Esophagus mucosa (tissue), 1 donor: ENCODE data around the gene KNOP1. TPM values are rescaled to one million over a fixed set of nuclear protein-coding genes. Genes with fewer than 3 reads are reported as not detected.
"Not testable (repeated sequence)": the region's sequence is repeated elsewhere in the genome, so short reads cannot be mapped to it uniquely, and the experiment has no call there.

ENCODE experiments used
- ATAC-seq: fragments of 200-7000 bp; cut with Tn5 transposase; one replicate; pipeline ENCODE4 v1.9.1; 2020
- total RNA-seq: library from RNA; stranded (reverse); gene quantifications from one replicate; pipeline ENCODE4 v1.2.4, GENCODE V29; 2023
- donor health status: DM: yes; HTN: yes; CAD: no.

The KNOP1 gene
- total RNA-seq, 1 donor from 2014 or later: 15.5 TPM

- ATAC-seq: no peak
These were observed 37.1 kb downstream of the KNOP1 start for GRCh38 chr16:19680881-19681340.

DNA sequence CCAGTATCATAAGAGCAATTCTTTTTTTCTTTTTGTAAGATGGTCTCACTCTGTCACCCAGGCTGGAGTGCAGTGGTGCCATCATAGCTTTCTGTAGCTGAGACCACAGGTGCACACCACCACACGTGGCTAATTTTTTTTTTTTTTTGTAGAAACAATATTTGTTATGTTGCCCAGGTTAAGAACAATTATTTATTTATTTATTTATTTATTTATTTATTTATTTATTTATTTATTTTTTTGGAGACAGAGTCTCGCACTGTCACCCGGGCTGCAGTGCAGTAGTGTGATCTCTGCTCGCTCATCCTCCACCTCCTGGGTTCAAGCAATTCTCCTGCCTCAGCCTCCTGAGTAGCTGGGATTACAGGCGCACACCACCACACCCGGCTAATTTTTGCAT is 38.7 kb downstream of the KNOP1 start:
- not testable (repeated sequence) for ATAC-seq

- no peak for ATAC-seq
These were observed 39.2 kb downstream of the KNOP1 start for GRCh38 chr16:19678804-19679203.

DNA sequence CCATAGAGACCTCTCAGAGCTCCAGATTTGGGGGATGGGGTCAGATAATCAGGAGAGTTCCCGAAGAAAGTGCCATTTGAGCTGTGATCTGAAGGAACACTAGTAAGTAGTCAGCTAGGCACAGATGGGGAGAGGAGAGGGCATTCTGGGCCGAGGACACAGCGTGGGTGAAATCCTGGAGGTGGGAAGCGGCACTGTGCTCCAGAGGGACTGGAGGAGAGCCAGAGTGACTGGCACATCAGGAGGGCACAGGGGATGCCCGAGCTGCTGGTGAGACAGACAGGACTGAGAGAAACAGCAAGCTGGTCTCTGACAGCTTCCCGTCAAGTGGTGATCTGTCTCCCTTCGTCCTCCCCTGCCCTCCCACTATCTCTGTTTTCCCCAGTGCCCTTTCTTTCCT is 40.6 kb downstream of the KNOP1 start:
- no peak for ATAC-seq

GRCh38 chr16:19674485-19674884 is 43.5 kb downstream of the KNOP1 start:
- no peak for ATAC-seq

DNA sequence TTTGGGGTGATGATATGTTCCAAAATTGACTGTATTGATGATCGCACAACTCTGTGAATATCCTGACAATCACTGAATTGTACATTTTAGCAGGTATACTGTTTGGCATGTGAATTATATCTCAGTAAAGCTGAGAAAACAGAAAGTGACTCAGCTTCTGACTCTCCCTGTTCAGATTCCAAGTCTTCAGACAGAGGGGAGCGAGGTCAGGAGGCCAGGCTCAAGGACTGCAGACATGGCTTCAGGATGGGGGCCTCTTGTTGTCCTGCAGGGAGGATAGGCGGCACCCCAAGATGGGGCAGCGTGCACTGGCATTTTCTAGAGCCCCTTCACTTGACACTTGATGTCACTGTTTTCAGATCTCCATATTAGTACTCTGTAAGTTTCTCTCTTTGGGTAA is 45.6 kb downstream of the KNOP1 start:
- ATAC-seq: no peak

DNA sequence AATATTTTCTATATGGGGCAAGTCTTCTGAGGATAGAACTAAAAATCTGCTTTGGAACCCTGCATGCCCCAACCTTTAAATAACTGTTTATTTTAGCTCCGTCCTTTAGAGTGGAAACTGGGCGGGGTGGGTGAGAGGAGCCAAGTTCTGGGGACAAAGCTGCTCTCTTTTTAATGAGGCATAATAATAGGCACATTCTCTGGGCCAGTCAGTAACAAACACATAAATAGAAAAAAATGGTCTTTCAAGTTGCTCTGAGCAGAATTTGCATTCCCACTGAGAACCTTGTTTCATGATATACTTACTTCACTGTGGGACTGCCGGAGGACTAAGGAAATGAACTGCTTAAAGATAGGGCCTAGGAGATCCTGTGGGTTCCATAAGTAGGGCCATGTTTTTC is 51.5 kb downstream of the KNOP1 start:
- no peak for ATAC-seq

DNA sequence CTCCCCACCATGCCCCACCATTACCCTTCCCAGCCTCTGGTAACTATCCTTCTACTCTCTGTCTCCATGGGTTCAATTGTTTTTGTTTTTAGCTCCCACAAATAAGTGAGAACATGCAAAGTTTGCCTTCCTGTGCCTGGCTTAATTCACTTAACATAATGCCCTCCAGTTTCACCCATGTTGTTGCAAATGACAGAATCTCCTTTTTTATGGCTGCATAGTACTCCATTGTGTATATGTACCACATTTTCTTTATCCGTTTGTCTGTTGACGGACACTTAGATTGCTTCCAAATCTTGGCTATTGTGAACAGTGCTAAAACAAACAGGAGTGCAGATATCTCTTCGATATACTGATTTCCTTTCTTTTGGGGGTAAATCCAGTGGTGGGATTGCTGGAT is 52.7 kb downstream of the KNOP1 start:
- ATAC-seq: not testable (repeated sequence)

DNA sequence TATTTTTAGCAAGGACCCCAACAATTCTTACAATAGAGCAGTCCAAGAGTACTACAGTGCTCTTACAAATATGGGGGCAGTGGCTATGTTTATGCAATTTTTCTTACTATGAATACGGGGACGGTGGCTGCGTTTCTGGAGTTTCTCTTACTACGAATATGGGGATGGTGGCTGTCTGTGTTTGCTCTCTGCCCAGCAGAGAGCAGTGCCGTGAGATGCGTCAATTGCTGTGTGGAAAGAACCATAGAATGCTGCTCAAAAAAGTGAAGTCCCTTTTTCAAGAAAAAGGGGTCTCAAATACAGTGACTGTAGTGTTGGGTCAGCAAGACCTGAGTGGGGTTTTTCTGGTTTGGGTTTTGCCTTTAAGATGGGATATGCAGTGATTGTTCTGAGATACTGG is 53.9 kb downstream of the KNOP1 start:
- ATAC-seq: no peak

DNA sequence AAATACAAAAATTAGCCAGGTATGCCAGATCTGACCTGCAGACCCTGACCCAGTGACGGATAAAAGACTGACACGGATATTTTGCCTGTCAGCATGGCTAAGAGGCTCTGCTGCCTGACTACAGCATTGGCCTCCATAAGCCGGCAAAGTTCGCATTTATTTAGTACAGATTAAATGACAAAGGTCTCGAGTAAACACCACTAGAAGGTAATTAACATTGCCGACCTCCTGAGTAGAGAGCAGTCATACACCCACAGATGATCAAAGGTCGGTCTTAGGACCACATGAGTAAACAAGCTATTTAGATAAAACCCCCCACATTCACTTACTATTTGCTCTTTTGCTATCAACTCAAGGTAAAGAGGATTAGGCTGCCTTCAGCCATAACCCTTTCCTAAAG is 55.7 kb downstream of the KNOP1 start:
- ATAC-seq: no peak

DNA sequence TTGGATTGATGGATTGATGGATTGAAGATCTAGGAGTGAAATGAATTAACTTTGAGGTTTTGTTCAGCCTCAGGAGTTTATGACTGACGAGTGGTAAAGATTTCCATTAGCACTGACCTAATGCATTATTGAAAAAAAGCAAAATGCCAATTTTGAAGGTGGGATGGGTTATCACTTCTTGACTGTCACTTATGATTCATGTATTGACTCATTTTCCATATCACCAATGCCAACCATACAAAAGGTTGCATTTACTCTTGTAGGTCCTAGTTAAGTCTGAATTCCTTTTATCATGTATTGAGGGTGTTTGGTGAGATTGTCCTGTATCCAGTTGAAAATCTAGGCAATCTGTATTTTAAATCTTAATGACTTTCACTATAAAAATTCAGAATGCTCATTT is 57.6 kb downstream of the KNOP1 start:
- no peak for ATAC-seq

DNA sequence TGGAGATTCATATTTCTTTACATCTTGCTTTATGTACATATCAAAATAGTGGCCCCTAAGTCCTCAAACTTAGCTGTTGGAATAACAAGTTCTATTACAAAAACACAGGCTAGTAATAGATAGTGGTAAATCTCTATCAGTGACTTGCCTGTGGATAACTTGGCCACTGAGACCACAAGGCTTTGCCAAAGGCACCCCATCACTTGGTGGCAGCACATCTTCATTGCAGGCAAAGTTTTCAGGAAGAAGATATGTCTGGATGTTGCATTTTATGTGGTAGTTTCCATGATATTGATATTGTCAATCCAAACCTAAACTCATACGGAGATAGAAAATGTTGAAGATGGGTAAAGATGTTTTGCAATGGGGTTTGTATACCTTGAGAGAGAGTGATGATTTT is 58.5 kb downstream of the KNOP1 start:
- no peak for ATAC-seq

- no peak for ATAC-seq
These were observed 60.2 kb downstream of the KNOP1 start for GRCh38 chr16:19657831-19658230.

DNA sequence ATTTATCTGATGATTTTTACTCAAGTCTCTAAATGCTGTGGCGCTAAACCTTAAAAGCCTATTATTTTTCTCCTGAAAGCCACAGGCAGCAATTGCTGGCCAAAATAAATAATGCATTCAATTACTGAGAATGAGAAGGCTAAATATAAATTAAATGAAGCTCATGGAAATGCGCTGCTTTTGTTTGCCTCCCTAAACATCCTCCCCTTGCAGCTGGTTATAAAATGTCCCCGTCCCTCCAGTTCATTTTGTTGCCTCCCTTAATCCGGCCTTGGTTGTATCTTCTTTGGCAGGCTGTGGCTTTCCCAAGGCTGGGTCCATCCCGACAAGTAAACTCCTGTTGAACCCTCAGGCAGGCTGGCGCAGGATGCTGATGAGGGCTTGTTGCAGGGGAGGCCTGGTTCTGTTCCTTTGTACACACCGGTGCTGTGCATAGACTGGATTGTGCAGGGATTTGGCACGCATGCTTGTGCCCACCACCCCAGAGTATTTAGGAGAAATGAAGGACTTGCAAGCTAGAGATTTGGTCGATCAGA is 62.7 kb downstream of the KNOP1 start:
- ATAC-seq: no peak

GRCh38 chr16:19654147-19654546 is 63.9 kb downstream of the KNOP1 start:
- ATAC-seq: no peak

Other genes with a start within 250 kb of the KNOP1 start
- 29.9 TPM for gene GDE1, start 196.1 kb downstream of the KNOP1 start, total RNA-seq
- gene CCP110, start 194.3 kb downstream of the KNOP1 start, total RNA-seq: 6.2 TPM
- 43.2 TPM for gene VPS35L, start 162.5 kb downstream of the KNOP1 start, total RNA-seq
- gene IQCK, start within 50 bp of the KNOP1 start, total RNA-seq: 4.7 TPM
- 3.1 TPM for gene GPRC5B, start 166.6 kb upstream of the KNOP1 start, total RNA-seq